GM19455 (cell line): Measurements from ENCODE around the gene IL25.
"Not testable (repeated sequence)": the region's sequence is repeated elsewhere in the genome, so short reads cannot be mapped to it uniquely, and the experiment has no call there.

Experiments used
- ATAC-seq: cut with Tn5 transposase; IDR thresholded peaks from one replicate; pipeline ENCODE4 v1.9.1; 2021; ENCODE audit not compliant: unreplicated experiment

IL25 gene

DNA sequence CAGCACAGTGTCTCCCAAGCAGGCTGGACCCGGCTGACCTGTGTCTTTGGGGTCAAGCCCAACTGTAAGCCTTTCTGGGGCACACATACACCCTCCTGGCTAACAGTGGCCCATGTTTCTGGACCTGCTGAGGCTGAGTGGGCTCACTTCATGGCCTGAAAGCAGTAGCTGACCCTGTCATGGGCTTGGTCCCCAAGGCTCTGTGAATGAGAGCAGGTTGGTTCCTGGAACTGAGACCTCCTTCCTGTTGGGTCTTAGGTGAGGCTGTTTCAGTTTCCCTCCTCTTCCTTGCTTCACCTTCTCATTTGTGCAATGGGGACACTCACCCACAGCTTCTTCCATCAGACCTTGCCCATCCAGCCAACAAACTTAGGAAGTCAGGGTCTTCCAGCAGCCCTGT is 744 bp upstream of the IL25 start:
- ATAC-seq, result no peak

DNA sequence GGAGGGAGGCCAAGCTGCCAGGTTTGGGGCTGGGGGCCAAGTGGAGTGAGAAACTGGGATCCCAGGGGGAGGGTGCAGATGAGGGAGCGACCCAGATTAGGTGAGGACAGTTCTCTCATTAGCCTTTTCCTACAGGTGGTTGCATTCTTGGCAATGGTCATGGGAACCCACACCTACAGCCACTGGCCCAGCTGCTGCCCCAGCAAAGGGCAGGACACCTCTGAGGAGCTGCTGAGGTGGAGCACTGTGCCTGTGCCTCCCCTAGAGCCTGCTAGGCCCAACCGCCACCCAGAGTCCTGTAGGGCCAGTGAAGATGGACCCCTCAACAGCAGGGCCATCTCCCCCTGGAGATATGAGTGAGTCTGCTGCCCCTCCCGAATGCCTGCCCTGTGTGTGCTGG is 432 bp downstream of the IL25 start:
- ATAC-seq, result no peak

- ATAC-seq, result no peak
These were observed 3.1 kb downstream of the IL25 start for GRCh38 chr14:23375527-23376251.

DNA sequence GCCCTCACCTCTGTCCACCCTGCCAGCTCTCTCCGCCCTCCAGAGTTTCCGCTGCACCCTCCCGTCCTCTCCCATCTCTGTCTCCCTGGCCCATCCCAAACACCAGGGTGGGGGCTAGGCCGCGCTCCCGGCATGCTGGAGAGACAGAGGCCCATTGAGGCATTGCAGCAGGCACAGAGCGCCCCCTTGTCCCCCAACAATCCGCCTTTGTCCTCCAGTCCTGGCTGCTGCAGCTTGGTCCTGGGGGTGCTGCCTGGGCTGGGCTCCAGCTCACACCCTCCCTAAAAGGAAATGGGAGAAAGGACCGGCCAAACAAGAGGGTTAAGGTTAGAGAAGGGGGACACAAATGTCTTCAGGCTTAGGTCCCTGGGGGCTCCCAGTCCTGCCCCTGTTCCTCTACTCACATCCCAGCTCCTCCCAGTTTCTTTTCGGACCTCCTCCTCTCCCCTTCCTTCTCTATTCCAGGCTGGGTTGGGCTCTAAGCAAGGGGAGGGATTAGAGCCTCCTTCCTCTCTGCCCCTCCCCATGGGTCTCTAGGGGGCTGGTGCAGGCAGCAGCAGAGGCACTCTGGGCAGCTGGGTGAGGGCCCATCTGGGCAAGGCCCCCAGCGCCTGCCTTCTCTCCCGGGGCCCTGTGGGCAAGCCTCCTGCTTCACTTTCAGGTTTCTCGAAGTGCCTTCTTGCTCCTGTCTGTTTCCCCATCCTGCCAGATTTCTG is 4.0 kb downstream of the IL25 start, which contains the start of gene CMTM5:
Gene CMTM5 (plus strand): TSS at position 565 of the 716 bp plus-strand sequence. CDS start 206 bp downstream, outside the sequence.
- ATAC-seq, result no peak

DNA sequence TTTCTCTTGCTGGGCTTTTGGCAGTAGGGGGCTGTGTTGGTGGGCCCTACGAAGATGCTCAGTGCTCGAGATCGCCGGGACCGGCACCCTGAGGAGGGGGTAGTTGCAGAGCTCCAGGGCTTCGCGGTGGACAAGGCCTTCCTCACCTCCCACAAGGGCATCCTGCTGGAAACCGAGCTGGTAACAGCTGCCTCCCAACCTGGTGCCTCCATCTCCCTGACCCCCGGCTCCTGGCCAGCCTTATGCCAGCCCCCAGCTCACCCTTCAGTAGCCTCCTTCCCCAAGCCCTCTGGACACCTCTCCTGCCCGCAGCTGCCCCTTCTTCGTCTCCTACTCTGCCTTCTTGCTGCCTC is 4.6 kb downstream of the IL25 start:
- ATAC-seq, result no peak

GRCh38 chr14:23377573-23378563 is 5.3 kb downstream of the IL25 start:
- no peak for ATAC-seq

- ATAC-seq, result no peak
These were observed 6.1 kb downstream of the IL25 start for GRCh38 chr14:23378612-23379220.

DNA sequence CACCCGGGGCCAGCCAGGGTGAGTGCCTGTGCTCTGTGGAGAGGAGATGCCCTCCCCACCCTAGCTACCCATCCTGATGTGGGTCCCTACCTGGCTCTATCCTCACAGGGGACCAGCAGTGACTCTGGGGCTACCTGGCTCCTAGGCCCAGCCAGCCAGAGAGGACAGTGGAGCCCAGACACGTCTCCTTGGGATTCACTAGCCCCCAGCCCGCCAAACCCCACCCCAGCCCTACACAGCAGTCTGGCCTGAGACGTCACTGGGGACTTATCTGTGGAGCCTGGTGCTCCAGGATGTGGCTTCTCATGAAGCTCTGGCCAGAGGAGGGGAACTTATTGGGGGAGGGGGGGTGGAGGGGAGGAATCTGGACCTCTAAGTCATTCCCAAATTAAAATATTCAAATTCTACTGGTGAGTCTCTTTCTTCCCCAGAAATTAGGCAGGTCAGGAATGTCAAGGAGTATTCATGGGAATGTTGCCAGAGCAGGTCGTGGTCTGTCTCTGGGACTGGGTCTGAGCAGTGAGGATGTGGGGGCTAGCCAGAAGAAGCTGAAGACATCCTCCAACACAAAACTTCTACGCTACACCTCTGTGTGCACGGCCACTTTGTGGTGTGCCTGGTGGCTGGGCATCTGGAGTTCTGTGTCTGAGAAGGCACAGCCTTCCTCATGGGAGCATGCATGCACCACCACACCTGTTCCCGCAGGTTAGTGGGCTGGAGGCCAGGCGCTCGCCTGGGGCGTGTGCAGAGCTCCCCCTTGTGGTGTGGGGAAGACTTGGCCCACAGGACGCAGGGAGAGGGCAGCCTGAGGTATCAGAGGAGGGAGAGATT is 7.0 kb downstream of the IL25 start:
- no peak for ATAC-seq

DNA sequence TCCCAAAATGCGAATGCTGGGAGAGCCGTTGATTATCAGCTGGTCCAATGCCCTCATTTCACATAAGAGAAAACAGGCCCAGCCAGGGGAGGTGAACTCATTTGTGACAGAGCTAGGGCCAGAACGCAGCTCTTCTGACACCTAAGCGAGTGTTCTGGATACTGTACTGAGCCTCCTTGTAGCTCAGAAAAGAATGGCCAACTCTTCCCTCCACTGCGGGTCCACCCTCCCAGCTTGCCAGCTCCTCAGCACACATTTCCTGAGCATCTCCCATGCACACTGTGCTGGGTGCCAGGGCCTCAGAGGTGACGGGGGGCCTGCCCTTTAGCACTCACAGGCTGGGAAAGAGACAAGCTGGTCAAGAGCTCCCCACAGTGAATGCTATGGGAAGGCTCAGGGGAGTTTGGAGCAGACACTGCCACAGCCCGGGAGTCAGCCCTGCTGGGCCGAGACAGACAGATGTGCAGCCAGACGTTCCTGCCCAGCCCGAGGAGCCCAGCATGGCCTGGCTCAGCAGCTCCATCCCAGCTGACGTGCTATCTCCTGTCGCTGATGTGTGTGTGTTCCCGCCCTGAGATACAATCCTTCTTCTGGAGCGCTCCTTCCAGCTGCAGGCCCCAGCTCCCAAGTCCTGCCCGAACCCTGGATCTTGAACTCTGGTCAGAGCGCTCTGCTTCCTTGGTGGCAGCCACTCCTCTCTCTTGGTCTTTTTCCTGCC is 7.7 kb downstream of the IL25 start:
- no peak for ATAC-seq

DNA sequence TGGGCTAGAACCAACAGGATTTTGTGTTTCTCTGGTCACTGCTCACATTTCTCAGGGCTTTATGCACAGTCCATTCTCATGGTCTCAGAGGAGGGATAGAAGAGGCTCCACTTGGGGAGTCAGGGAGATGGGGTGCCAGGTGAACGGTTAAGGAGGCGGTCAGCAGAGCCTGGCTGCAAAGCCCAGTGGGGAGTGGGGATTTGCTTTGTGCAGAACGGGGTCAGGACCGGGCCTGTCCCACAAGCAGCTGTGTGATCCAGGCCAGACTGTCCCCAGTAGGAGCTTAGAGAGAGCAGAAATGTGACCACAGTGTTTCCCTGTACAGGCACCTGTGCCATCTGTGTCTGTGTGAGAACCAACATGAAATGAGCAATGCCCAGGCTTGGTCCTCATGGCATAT is 8.4 kb downstream of the IL25 start:
- ATAC-seq, result no peak

- no peak for ATAC-seq
These were observed 9.3 kb downstream of the IL25 start for GRCh38 chr14:23381871-23382270.

DNA sequence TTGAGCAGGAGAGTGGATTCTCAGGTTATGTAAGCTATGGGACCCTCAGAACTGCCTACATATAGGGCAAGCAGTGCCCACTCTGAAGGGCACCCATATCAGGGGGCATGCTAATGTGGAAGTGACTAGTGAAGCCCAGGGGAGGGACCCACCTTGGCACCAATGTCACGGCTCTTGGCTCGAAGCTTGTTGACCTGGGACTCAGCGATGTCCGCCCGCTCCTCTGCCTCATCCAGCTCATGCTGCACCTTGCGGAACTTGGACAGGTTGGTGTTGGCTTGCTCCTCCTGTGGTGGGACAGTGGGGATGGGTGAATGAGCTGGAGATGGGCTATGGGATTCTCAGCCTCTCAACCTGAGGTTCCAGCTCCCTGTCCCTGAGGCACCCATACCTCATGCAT is 9.7 kb downstream of the IL25 start:
- no peak for ATAC-seq

- ATAC-seq, result no peak
These were observed 10.3 kb downstream of the IL25 start for GRCh38 chr14:23382731-23383440.

DNA sequence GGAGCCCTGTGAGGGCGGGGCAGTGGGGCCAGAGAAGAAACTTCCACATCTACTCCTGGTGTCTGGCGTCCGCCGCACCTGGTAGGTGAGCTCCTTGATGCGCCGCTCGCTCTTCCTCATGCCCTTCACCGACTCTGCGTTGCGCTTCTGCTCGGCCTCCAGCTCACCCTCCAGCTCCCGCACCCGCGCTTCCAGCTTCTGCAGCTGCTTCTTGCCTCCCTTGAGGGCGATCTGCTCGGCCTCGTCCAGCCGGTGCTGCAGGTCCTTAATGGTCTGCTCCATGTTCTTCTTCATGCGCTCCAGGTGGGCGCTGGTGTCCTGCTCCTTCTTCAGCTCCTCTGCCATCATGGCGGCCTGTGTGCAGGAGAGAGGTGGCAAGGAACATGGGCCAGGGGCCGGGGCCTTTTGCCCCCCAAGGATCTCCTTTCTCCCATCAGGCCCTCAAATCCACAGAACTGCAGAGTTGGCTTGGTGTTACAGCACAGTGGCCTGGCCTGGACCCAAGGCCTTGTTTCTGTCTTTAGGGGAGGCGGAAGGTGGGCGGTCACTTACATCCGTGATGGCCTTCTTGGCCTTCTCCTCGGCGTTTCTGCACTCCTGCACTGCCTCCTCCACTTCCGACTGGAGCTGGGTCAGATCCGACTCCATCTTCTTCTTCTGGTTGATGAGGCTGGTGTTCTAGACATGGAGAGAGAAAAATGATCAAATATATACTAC is 11.9 kb downstream of the IL25 start:
- ATAC-seq, result no peak

DNA sequence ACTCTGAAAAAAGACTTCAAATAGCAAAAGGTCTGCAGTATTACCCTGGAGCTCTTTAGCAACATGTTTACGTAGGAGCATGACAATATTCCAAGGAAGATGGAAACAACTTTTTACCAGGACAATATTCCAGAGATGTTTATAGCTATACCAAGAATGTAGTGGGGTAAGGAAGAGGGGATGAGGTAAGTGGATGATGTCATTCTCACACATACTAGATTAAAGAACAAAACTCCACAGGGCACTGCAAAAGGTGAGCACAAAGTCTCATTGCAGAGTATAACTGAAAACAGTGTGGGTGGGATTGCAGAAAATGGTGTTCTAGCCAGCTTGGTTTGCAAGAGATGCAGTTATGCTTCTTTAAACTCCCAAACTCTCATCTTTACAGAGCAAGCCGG is 12.6 kb downstream of the IL25 start:
- ATAC-seq, result no peak

GRCh38 chr14:23385642-23386265 is 13.1 kb downstream of the IL25 start:
- no peak for ATAC-seq

GRCh38 chr14:23386266-23386657 is 13.7 kb downstream of the IL25 start:
- not testable (repeated sequence) for ATAC-seq

DNA sequence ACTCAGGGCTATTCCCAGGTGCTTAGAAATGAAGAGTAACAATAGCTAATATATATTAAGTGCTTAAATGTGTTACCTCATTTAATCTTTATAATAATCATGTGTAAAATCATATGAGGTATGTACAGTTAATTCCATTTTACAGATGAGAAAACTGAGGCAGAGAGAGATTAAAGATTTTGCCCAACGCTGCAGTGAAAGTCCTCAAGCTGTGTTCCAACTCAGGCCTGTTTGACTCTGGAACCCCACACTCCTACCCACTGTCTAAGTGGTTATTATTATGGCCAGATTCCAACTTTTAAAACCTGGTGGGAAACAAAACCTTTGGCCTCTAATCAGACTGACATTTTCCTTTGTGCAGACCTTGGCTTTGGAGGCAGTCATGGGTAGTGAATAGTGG is 14.4 kb downstream of the IL25 start:
- no peak for ATAC-seq
